AG09309 (cell line): ENCODE results near the gene GALNT8.

Experiments
- DNase-seq: peaks from one replicate; pipeline ENCODE4 v3.0.0-alpha.2; 2010; ENCODE audit warnings: low read depth
- H3K4me3 ChIP-seq: 2 replicates; pipeline ENCODE4 v1.5.1; 2011; ENCODE audit warnings: mild to moderate bottlenecking, low read depth, low read length, moderate library complexity; ENCODE audit not compliant: control insufficient read depth
- CTCF ChIP-seq: IDR thresholded peaks from 2 replicates; pipeline ENCODE4 v1.5.1; 2011; ENCODE audit warnings: mild to moderate bottlenecking, low read depth, low read length, inconsistent platforms; ENCODE audit not compliant: insufficient read depth, control insufficient read depth; ENCODE audit errors: missing control alignments

Gene GALNT8

GRCh38 chr12:4719821-4720636 is at the start of gene GALNT8:
Gene GALNT8, plus strand, starts transcription at chr12:4720400. Its CDS starts 278 bp downstream, at chr12:4720678.
- TF ChIP-seq CTCF = no peak
- no peak within 1 kb of the TSS for H3K4me3 ChIP-seq
- DNase-seq = no peak

- DNase-seq = no peak
- no peak for TF ChIP-seq CTCF
- H3K4me3 ChIP-seq = no peak overlapping the region
These were observed 40.5 kb upstream of the GALNT8 start for GRCh38 chr12:4679711-4680110.

- no peak for DNase-seq
- no peak for TF ChIP-seq CTCF
- no peak overlapping the region for H3K4me3 ChIP-seq
These were observed 38.5 kb upstream of the GALNT8 start for GRCh38 chr12:4681732-4682131.

- DNase-seq = no peak
- no peak overlapping the region for H3K4me3 ChIP-seq
- TF ChIP-seq CTCF = no peak
These were observed 34.9 kb upstream of the GALNT8 start for GRCh38 chr12:4685317-4685716.

- H3K4me3 ChIP-seq = no peak overlapping the region
- no peak for TF ChIP-seq CTCF
These were observed 29.4 kb upstream of the GALNT8 start for GRCh38 chr12:4690760-4691159.

GRCh38 chr12:4700621-4701026 is 19.6 kb upstream of the GALNT8 start:
- TF ChIP-seq CTCF = no peak
- peak; percentile 4 for DNase-seq
- no peak overlapping the region for H3K4me3 ChIP-seq

More at GRCh38 chr12:4690760-4691159, 29.4 kb upstream of the GALNT8 start:
- no peak for DNase-seq
